GM12878 (cell line): Measurements from ENCODE around the gene HMSD. TPM values are rescaled to one million over a fixed set of nuclear protein-coding genes. Genes with fewer than 3 reads are reported as not detected.

Source experiments
- ATAC-seq: fragments of 200-7000 bp; cut with Tn5 transposase; 3 replicates; pipeline ENCODE4 v1.9.1; 2020; ENCODE audit warnings: mild to moderate bottlenecking, moderate library complexity
- BruUV-seq: library from RNA; stranded (reverse); fragments of 400-500 nt; replicated peaks from 2 replicates; lab custom pipeline; 2021; lab: Mats Ljungman, UMichigan
- CTCF ChIA-PET: fragments of 300-600 bp; sonication (Branson Sonifier 250); formaldehyde crosslinking; extraction: SDS; loops from one replicate; lab custom pipeline; 2021; ENCODE audit warnings: inconsistent platforms; lab: Yijun Ruan, JAX
- POLR2A ChIA-PET: fragments of 350-600 bp; formaldehyde crosslinking; extraction: SDS; loops from one replicate; lab custom pipeline; 2021; ENCODE audit warnings: inconsistent platforms; lab: Charles Lee
- RAD21 ChIA-PET: fragments of 300-600 bp; sonication (Branson Sonifier 250); formaldehyde crosslinking; loops from one replicate; lab custom pipeline; 2023; ENCODE audit warnings: antibody characterized with exemption; ENCODE audit not compliant: unreplicated experiment; lab: Charles Lee
- SMC1A ChIA-PET: fragments of 300-600 bp; sonication (Branson Sonifier 250); formaldehyde crosslinking; loops from one replicate; lab custom pipeline; 2023; ENCODE audit not compliant: unreplicated experiment, uncharacterized antibody; lab: Charles Lee
- DNase-seq: peaks from one replicate; pipeline ENCODE4 v3.0.0-alpha.2; 2011; ENCODE audit warnings: low read depth, low spot score
- FAIRE-seq: peaks from 3 replicates; lab custom pipeline; 2011; peaks lifted over from hg19 to GRCh38; lab: Jason Lieb, UNC
- H2AFZ ChIP-seq: 2 replicates; pipeline ENCODE4 v1.6.0; 2011; ENCODE audit warnings: low read depth, low read length, control low read depth; ENCODE audit not compliant: control insufficient read depth
- H3K27ac ChIP-seq: 2 replicates; pipeline ENCODE4 v1.5.1; 2011; ENCODE audit warnings: control low read depth; ENCODE audit not compliant: control insufficient read depth, insufficient read depth
- H3K27me3 ChIP-seq, 2 experiments: replicated peaks in 1 of 2; 2 replicates each; pipeline versions ENCODE4 v1.6.0 to v1.6.1; 2011; ENCODE audit warnings: low read length in 1 of 2; ENCODE audit not compliant: control insufficient read depth in 2 of 2, insufficient read depth in 2 of 2
- H3K36me3 ChIP-seq, 2 experiments: 2 replicates each; pipeline ENCODE4 v1.5.1; 2011; ENCODE audit warnings: low read length in 1 of 2; ENCODE audit not compliant: control insufficient read depth in 2 of 2, insufficient read depth in 2 of 2
- H3K4me1 ChIP-seq: 2 replicates; pipeline ENCODE4 v1.6.1; 2011; ENCODE audit warnings: mild to moderate bottlenecking, low read length, moderate library complexity, mixed read lengths; ENCODE audit not compliant: control insufficient read depth, insufficient read depth
- H3K4me2 ChIP-seq: 2 replicates; pipeline ENCODE4 v1.6.0; 2011; ENCODE audit warnings: control low read depth; ENCODE audit not compliant: control insufficient read depth, insufficient read depth
- H3K4me3 ChIP-seq: fragments of 200-600 bp; sonication (generic); 2 replicates; pipeline ENCODE4 v1.5.1; 2016
- H3K79me2 ChIP-seq: 2 replicates; pipeline ENCODE4 v1.6.0; 2011; ENCODE audit warnings: low read length; ENCODE audit not compliant: control insufficient read depth, insufficient read depth
- H3K9ac ChIP-seq: 2 replicates; pipeline ENCODE4 v1.8.0; 2011; ENCODE audit warnings: low read length, control low read depth, mixed read lengths; ENCODE audit not compliant: control insufficient read depth, insufficient read depth
- H3K9me3 ChIP-seq: replicated peaks from 3 replicates; pipeline ENCODE4 v1.5.1; 2011; ENCODE audit warnings: mild to moderate bottlenecking, low read length; ENCODE audit not compliant: control insufficient read depth, insufficient read depth
- H4K20me1 ChIP-seq: 2 replicates; pipeline ENCODE4 v1.6.0; 2011; ENCODE audit not compliant: control insufficient read depth, insufficient read depth
- EP300 ChIP-seq, 2 experiments: fragments of 150-350 bp in 1 of 2; IDR thresholded peaks; 2 replicates each; pipeline ENCODE4 v1.6.1; 2011 to 2012; ENCODE audit warnings: low read depth in 2 of 2, low read length in 2 of 2, borderline replicate concordance in 1 of 2, improper control_type of control experiment in 1 of 2, inconsistent platforms in 1 of 2; ENCODE audit not compliant: control insufficient read depth in 1 of 2
- HDGF ChIP-seq: fragments of 450-650 bp; IDR thresholded peaks from 2 replicates; pipeline ENCODE4 v1.6.1; 2016; ENCODE audit warnings: antibody characterized with exemption
- JUND ChIP-seq: IDR thresholded peaks from 2 replicates; pipeline ENCODE4 v1.6.1; 2012; ENCODE audit warnings: low read depth, mild to moderate bottlenecking, low read length, improper control_type of control experiment, moderate library complexity
- NFYB ChIP-seq: IDR thresholded peaks from 2 replicates; pipeline ENCODE4 v1.6.1; 2011; ENCODE audit warnings: low read depth, mild to moderate bottlenecking, low read length, improper control_type of control experiment, moderate library complexity; ENCODE audit not compliant: insufficient read depth
- SMAD1 ChIP-seq: fragments of 450-650 bp; IDR thresholded peaks from 2 replicates; pipeline ENCODE4 v1.6.1; 2018; ENCODE audit warnings: mild to moderate bottlenecking, low read depth; ENCODE audit not compliant: partially characterized antibody
- SREBF2 ChIP-seq: IDR thresholded peaks from 2 replicates; pipeline ENCODE4 v1.6.1; 2012; ENCODE audit warnings: mild to moderate bottlenecking, low read length
- WGBS: methylation state at CpG from one replicate; pipeline ENCODE4 v1.1.6; 2016; ENCODE audit warnings: low lambda C conversion rate; ENCODE audit not compliant: insufficient replicate concordance, insufficient coverage; ENCODE audit errors: missing lambda C conversion rate; 5-methylcytosine and 5-hydroxymethylcytosine counted together
- in situ Hi-C: fragments of 300-500 bp; cut with MboI; formaldehyde crosslinking; loops from 9 replicates; pipeline ENCODE4 v1.14.3; 2018; ENCODE audit warnings: mixed read lengths
- intact Hi-C: fragments of 100-400 bp; cut with micrococcal nuclease; formaldehyde crosslinking; loops from one replicate; pipeline ENCODE4 v1.14.2; 2022; ENCODE audit not compliant: unreplicated experiment
- polyA plus RNA-seq, 11 experiments: library from polyadenylated mRNA; depleted of rRNA in 4 of 11; unstranded in 6 of 11; stranded (reverse) in 5 of 11; fragments of >200 nt; fragmentation: Nextera tagmentation in 4 of 11; fragmentation: Illumina TruSeq in 1 of 11; extraction: Ambion mirVana in 4 of 11; extraction: Trizol in 1 of 11; gene quantifications; 1 replicate in 1 of 11; 2 replicates in 10 of 11; pipeline versions ENCODE4 v1.2.1 to v1.2.3, GENCODE V29; 2011 to 2016; ENCODE audit warnings: inconsistent platforms in 2 of 11, missing spikeins in 2 of 11, low read depth in 1 of 11
- total RNA-seq, 4 experiments: library from RNA; depleted of rRNA in 3 of 4; stranded (reverse); fragments of >200 nt in 3 of 4; fragmentation: Illumina TruSeq in 1 of 4; extraction: Trizol in 1 of 4; gene quantifications; 2 replicates each; pipeline versions ENCODE4 v1.2.1 to v1.2.3, GENCODE V29; 2013 to 2021

Gene HMSD
- total and polyA plus RNA-seq, 10 of the 15 experiments (the other 5 are each of a cell fraction or from before 2014, with no cell fraction given), result 11.7 to 83.9 (median 37.8) TPM

GRCh38 chr18:63970809-63971205 is 21.7 kb downstream of the HMSD start:
- in situ Hi-C loops, result no loop called here
- no TSS peak for BruUV-seq
- ChIA-PET SMC1A (no interaction called here), RAD21 (interaction anchor here (0.5 to 1.0 kb wide), 2 partner anchors 35 to 68 kb away, joined by 3 to 7 read pairs; no protein-coding TSS in a partner anchor), POLR2A (interaction anchor here (0.6 to 1.0 kb wide), 4 partner anchors 8 to 34 kb away, joined by 3 to 6 read pairs (median 4); no protein-coding TSS in a partner anchor), CTCF (interaction anchor here (0.7 to 1.0 kb wide), 2 partner anchors 11 to 35 kb away, joined by 3 to 5 read pairs; no protein-coding TSS in a partner anchor)
- no peak for TF ChIP-seq JUND
- 0 out of 2 replicates have a peak, but pooled peaks have one; percentile 32 for TF ChIP-seq NFYB
- TF ChIP-seq HDGF, result 0 out of 2 replicates have a peak, but pooled peaks have one; percentile 73
- no peak for TF ChIP-seq SREBF2
- TF ChIP-seq EP300 (IDR thresholded peaks at IDR 0.05; ENCODE audit: borderline replicate concordance in 1 of 2, control insufficient read depth in 1 of 2, low read depth in 2 of 2, low read length in 2 of 2), result no peak
- no peak for TF ChIP-seq SMAD1
- Histone ChIP-seq H3K4me3 (peak overlapping the region; percentile 81), H3K27me3 (no peaks in the 10 kb centered on the region), H3K4me2 (peak overlapping the region; percentile 62), H3K79me2 (peaks cover 15% of the 10 kb centered on the region), H3K9me3 (peaks cover 1% of the 10 kb centered on the region; the same call in 1 of the 3 replicates), H3K36me3 (peaks cover 0 to 1% of the 10 kb centered on the region in 2 experiments; a peak in 2 of 4 replicates), H2AFZ (peak overlapping the region; percentile 80), H3K4me1 (peaks cover 6% of the 10 kb centered on the region; the same call in 1 of the 2 replicates), H4K20me1 (no peaks in the 10 kb centered on the region), H3K27ac (peak overlapping the region; percentile 89), H3K9ac (peak overlapping the region; percentile 87)
- ATAC-seq (peak; percentile 0; the same call in 1 of the 3 replicates), DNase-seq (no peak), FAIRE-seq (no peak)
- intact Hi-C loops, result loop anchor here (2.0 kb wide), 1 partner anchor 20 kb away; no protein-coding TSS in a partner anchor
- WGBS, result 63% methylated on average over 14 of the region's 18 CpGs
